Mammary epithelial cell (primary cell): ENCODE measurements around the gene TLE2.

Experiments used
- EZH2 ChIP-seq: IDR thresholded peaks from 2 replicates; pipeline ENCODE4 v1.6.1; 2012; ENCODE audit warnings: low read length, inconsistent platforms, borderline replicate concordance
- TF ChIP-seq, protein P1 (sequence below), 2 donors: IDR thresholded peaks in 1 of 2; conservative IDR thresholded peaks in 1 of 2; 2 replicates each; pipeline ENCODE4 v1.5.1; 2011 to 2012; ENCODE audit warnings: inconsistent platforms in 2 of 2, low read length in 2 of 2, mild to moderate bottlenecking in 2 of 2, control low read depth in 1 of 2, low read depth in 1 of 2; ENCODE audit not compliant: insufficient read depth in 1 of 2; ENCODE audit errors: extremely low read depth in 1 of 2

DNA sequence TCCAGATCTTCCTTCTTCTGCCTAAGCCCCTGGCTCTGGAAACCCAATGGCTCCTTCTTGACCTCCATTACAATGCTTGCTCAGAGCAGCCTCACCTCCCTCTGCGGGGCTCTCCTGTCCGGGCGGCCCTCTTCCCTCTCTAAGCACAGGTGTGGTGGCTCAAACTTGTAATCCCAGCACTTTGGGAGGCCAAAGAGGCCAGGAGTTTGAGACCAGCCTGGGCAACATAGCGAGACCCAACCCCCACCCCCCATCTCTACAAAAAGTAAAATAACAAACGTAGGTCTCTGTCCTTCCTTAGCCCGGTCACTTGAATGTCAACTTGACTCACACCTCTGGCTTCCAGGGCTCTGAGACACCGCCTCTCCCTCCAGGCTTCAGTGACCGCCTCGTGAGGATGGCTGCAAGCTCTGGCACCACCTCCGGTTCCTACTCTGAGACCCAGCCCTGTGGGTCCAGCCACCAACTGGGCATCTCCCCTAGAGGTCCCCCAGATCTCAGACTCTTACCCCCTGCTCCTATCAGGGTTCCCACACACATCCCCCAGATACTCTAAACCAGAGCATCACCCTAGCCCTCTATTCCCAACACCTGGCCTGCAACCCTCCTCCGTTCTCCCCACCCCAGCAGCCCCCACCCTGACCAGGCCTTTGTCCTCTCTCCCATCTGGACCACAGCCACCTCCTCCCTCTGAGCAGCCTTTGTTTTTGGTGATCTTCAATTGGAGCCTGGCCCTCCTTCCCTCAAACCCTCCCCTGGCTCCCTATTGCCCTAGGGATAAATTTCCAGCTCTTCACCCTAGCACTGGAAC is 4.7 kb upstream of the TLE2 start:
- TF ChIP-seq EZH2 = no peak
- TF ChIP-seq, protein P1, sequence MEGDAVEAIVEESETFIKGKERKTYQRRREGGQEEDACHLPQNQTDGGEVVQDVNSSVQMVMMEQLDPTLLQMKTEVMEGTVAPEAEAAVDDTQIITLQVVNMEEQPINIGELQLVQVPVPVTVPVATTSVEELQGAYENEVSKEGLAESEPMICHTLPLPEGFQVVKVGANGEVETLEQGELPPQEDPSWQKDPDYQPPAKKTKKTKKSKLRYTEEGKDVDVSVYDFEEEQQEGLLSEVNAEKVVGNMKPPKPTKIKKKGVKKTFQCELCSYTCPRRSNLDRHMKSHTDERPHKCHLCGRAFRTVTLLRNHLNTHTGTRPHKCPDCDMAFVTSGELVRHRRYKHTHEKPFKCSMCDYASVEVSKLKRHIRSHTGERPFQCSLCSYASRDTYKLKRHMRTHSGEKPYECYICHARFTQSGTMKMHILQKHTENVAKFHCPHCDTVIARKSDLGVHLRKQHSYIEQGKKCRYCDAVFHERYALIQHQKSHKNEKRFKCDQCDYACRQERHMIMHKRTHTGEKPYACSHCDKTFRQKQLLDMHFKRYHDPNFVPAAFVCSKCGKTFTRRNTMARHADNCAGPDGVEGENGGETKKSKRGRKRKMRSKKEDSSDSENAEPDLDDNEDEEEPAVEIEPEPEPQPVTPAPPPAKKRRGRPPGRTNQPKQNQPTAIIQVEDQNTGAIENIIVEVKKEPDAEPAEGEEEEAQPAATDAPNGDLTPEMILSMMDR (conservative IDR thresholded peaks at IDR 0.05 in 1 of 2, IDR thresholded peaks at IDR 0.05 in 1 of 2; ENCODE audit: extremely low read depth in 1 of 2, insufficient read depth in 1 of 2, low read depth in 1 of 2, low read length in 2 of 2) = no peak
